Activated CD4-positive, alpha-beta T cell treated with anti-CD3 and anti-CD28 coated beads for 48 hours (primary cell): ENCODE results near the gene ZCWPW1.
"Not testable (repeated sequence)": the region's sequence is repeated elsewhere in the genome, so short reads cannot be mapped to it uniquely, and the experiment has no call there.

Experiments
- DNase-seq: peaks from one replicate; pipeline ENCODE4 v3.0.0-alpha.2; 2020

ZCWPW1 gene

DNA sequence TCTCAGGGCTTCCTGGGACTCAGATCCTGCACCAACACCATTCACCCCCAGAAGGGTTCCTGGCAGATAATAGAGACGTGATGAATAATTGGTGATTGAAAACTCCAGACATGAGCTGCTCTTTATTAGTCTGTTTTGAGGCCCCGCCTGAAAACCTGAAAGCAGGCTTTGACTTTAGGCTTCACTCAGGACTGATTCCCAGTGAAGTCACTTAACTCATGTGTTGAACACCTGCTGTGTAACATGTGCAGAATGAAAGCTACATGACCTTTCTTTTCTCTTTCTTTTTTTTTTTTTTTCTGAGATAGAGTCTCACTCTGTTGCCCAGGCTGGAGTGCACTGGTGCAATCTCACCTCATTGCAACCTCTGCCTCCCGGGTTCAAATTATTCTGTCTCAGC lies 26.7 kb upstream of the ZCWPW1 start:
- DNase-seq = no peak

DNA sequence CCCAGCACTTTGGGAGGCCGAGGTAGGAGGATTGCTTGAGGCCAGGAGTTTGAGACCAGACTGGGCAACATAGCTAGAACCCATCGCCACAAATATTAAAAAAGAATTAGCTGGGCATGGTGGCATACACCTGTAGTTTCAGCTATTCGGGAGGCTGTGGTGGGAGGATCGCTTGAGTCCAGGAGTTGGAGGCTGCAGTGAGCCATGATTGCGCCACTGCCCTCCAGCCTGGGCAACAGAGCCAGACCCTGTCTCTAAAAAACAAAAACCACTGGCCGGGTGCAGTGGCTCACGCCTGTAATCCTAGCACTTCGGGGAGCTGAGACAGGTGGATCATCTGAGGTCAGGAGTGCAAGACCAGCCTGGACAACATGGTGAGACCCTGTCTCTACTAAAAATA lies 25.4 kb upstream of the ZCWPW1 start:
- DNase-seq = not testable (repeated sequence)

DNA sequence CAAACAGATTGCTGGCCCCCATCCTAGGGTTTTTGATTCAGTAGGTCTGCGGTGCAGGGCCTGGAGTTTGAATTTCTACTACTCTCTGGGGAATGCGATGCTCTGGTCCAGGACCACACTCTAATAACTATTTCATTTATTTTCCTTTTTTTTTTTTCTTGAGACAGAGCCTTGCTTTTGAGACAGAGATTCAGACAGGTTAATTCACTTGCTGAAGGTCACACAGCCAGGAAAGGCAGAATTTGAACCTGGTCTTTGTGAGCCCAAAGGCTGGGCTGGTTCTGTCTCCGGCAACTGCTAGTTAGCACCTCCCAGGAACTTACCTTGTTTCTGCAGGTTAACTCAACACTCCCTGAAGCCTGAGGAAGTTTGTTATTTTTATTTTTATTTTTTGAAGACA lies 24.0 kb upstream of the ZCWPW1 start:
- no peak for DNase-seq

DNA sequence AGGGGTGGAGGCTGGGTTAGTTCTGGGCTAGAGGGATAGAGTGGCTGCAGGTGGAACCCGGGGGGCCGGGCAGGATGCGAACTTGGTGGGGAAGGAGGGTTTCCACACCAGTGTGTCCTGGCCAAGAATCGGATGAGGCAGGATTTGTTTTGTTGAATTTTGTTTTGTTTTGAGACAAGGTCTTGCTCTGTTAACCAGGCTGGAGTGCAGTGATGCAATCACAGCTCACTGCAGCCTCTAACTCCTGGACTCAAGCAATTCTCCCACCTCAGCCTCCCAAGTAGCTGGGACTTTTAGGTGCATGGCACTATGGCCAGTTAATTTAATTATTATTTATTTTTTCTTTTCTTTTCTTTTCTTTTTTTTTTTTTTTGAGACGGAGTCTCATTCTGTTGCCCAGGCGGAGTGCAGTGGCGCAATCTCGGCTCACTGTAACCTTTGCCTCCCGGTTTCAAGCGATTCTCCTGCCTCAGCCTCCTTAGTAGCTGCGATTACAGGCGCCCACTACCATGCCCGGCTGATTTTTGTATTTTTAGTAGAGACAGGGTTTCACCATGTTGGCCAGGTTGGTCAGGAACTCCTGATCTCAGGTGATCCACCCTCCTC lies 20.8 kb upstream of the ZCWPW1 start:
- DNase-seq = no peak

DNA sequence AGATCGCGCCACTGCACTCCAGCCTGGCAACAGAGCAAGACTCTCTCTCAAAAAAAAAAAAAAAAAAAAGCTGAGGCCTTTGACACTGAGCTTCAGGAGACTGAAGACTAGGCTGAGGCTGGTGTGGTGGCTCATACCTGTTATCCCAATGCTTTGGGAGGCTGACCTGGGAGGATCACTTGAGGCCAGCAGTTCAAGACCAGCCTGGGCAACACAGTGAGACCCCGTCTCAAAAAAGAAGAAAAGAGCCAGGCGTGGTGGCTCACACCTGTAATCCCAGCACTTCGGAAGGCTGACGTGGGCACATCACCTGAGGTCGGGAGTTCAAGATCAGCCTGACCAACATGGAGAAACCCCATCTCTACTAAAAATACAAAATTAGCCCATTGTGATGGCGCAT lies 18.9 kb upstream of the ZCWPW1 start:
- DNase-seq = not testable (repeated sequence)

DNA sequence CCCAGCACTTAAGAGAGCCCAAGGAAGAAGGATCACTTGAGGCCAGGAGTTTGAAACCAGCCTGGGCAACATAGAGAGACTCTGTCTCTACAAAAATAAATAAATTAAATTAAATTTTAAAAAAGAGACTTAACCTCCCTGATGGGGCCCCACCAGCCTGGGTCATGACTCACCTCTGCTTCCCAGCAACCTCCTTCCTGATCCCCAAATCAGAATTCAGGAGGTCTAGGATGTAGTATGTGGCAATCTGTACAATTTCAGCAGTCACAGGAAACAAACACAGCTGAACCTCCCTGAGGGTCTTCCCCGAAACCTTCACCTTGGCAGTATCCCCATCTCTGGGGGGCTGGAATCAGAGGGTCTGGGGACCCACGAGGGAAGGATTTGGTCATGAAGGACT lies 17.5 kb upstream of the ZCWPW1 start:
- no peak for DNase-seq

DNA sequence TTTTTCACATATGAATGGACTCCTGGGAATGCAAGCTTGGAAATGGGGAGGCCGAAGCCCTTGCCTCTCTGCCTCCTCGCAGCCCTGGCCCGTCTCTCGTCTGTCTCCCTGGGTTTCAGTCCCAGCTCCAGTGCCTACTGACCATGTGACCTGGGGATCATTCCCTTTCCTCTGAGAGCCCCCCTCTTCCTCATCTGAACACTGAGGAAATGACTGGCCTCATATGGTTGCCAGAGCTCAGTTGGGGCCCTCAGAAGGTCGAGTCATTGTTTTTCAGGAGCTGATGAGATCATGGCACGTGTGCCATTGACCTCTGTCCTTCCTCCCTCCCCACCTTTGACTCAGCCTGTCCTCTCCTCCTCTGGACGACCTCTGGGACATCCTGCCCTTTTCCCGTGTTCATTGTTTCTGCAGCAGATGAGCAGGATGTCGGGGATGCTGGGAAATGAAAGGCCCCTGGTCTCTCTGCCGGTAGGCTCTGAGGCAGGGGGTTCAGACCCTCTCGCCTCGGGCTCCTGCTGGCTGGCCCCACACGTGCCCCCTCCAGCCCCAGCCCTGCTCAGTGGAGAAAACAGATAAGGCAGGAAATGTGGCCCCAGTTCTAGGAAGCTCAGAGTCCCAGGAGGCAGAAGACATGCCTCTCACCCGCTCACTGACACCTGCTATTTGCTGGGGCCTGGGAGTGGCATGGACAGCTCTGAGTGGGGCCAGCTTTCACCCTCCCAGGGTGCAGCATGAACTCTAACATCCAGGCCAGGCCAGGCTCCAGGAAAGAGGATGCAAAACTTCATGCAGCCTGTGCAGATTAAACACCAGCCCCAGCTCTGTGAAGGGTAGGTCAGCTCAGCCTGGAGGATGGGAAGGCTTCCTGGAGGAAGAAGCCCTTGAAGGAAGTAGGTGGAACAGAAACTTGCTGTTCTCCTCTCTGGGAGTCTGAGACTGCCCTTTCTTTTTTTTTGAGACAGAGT lies 16.1 kb upstream of the ZCWPW1 start:
- peak; percentile 21 for DNase-seq

DNA sequence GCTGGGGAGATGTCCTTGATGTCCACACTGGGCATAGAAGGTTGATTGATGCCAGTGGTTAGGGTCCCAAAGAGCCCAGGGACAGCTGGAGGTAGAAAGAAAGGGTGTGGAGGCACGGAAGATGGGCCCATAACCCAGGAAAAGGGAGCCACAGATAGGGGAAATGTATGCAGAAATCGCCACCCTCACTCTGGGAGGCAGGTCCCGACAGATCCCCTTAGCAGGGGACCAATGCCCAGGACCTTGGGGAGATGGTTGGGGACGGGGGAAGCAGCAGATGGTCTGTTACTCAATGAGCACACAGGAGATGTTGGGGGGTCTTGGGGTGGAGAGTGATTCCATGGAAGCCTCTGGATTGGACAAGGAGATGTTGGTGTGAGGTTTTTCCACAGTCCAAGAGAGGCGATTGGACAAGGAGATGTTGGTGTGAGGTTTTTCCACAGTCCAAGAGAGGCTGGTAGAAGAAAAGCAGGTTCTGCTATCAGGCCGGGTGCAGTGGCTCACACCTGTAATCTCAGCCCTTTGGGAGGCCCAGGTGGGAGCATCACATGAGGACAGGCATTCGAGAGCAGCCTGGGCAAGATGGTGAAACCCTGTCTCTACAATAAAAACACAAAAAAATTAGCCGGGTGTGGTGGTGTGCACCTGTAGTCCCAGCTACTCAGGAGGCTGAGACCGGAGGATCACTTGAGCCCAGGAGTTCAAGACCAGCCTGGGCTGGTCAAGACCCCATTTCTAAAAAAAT lies 14.8 kb upstream of the ZCWPW1 start:
- no peak for DNase-seq

DNA sequence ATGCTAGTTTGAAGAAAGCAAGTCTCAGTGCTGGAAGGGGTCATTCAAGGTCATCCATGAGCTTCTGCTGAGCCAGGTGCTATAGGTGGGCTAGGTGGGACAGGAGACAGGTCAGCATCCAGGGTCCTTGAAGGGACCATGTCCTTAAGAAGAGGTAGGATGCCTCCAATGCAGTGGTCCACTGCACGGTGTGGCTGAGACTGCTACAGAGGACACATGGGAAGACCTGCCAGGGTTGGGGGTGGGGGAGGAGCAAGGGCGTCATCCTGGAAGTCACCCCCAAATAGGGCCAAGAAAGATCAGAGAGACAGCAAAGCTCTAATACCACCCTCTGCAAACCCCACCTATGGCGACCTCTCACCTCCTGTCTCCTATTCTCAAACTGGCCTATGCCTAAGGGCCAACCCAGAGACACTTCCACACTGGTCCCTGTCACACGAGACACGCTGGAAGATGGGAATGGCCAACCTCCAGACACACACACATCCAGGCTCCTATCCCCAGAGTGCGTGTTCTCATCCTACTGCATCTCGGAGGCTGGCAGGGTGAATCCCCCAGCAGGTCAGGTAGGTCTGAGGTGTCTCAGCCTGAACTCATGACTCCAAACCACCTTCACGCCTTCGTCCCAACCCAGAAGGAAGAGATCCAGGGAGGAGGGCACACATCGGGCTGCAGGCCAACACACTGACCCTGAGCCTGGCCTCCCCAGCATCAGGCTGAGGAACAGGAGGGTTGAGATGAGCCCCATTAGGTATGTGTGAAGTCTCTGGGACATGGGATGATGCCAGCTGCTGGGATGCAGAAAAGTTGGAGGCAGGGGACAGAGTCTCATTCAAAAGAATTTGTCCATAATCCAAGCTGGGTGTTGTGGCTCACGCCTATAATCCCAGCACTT lies 13.4 kb upstream of the ZCWPW1 start:
- DNase-seq = no peak

DNA sequence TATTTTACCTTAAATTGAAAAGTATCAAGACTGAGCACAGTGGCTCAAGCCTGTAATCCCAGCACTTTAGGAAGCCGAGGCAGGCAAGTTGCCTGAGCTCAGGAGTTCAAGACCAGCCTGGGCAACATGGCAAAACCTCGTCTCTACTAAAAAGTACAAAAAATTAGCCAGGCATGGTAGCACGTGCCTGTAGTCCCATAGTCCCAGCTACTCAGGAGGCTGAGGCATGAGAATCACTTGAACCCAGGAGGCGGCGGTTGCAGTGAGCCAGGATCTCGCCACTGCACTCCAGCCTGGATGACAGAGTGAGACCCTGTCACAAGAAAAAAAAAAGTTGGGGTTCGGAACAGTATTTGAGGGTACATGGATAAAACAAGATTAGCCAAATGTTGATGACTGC lies 10.7 kb upstream of the ZCWPW1 start:
- DNase-seq = not testable (repeated sequence)

DNA sequence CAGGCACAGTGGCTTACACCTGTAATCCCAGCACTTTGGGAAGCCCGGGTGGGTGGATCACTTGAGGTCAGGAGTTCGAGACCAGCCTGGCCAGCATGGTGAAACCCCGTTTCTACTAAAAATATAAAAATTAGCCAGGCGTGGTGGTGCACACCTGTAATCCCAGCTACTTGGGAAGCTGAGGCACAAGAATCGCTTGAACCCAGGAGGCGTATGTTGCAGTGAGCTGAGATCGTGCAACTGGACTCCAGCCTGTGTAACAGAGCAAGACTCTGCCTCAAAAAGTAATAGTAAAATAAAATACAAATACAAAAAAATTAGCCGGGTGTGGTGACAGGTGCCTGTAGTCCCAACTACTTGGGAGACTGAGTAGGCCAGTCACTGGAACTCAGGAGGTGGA lies 10.2 kb upstream of the ZCWPW1 start:
- DNase-seq = not testable (repeated sequence)

DNA sequence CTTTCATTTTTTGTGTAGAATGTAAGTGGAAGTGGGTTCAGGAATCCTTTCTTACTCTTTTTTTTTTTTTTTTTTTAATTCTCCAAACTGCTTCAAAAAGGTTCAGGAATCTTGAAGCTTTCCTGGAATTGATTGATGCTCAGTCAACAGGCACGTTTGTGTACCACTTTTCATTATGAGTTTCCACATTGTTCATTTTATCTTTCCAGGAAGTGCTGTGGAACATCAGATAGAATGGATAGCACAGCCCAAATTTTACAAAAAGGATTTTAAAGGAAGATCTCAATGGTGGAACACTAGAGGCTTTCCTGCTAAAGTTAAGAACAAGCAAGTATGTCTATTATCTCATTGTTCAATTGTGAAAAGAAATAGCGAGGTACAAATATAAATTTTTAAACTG lies 9.7 kb upstream of the ZCWPW1 start:
- no peak for DNase-seq

DNA sequence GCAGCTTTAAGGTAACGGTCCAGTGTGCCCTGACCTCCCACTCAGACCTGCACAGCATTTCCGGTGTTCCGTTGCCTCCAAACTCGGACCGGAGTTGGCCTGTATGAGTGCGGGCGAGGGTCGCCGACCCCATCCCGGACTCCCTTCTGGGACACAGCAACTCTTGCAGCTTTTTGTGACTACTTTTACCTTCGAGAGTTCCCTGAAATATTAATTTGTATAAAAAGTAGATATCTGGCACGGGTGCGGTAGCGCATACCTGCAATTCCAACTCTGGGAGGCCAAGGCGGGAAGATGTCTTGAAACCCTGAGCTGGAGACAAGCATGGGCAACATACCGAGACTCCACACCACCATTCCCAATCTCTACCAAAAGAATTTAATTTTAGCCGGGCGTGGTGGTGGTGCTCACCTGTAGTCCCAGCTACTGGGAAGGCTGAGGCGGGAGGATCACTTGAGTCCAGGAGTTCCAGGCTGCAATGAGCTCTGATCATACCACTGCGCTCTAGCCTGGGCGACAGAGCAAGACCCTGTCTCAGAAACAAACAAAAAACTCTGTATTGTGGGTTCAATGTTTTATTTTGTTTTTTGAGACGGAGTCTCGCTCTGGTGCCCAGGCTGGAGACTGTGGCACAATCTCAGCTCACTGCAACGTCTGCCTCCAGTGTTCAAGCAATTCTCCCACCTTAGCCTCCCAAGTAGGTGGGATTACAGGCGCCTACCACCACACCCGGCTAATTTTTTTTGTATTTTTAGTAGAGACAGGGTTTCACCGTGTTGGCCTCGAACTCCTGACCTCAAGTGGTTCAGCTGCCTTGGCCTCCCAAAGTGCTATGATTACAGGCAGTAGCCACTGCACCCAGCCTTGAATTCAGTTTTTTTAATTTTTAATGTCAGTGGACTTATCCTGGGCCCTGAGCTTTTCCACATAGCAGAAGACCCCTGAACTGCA lies 8.9 kb upstream of the ZCWPW1 start:
- no peak for DNase-seq

DNA sequence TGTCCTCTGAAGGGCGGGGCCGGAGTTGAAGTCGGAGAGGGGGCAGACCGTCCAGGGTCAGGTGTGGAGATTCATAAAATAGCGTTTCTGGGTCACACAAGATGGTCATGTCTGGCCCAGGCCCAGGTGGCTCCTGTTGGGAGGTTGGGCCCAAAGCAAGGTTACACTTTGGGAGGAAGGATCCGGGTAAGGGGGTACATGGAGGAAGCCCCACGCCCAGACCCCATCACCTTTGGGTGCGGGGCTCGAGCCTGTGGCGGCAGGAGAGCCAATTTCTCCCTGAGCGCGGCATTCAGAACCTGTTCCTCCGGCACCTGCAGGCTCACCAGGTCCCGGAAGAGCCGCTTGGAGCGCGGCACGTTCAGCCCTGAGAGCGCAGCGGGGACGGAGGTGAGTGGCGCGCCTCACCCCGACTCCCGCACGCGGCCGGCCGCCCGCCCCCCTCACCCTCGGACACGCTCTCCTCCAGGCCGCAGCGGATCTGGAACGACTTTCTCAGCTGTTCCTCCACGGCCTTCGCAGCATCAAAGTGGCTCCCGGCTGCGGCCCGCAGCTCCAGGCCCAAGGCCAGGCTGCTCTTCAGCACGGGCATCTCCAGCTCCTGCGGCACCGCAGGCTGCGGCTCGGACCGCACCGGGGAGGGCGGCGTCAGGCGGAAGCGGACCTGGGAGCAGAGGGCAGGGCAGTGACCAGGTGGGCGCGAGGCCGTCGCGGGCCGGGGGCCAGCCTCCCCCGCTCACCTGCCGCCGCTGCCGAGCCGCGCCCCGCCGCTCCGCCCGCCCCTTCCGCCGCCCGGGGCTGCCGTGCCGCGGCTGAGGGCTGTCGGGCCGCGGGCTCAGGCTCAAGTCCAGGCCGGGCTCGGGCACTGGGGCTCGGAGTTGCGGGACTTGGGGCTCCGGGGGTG lies 7.2 kb upstream of the ZCWPW1 start:
- peak; percentile 61 for DNase-seq

DNA sequence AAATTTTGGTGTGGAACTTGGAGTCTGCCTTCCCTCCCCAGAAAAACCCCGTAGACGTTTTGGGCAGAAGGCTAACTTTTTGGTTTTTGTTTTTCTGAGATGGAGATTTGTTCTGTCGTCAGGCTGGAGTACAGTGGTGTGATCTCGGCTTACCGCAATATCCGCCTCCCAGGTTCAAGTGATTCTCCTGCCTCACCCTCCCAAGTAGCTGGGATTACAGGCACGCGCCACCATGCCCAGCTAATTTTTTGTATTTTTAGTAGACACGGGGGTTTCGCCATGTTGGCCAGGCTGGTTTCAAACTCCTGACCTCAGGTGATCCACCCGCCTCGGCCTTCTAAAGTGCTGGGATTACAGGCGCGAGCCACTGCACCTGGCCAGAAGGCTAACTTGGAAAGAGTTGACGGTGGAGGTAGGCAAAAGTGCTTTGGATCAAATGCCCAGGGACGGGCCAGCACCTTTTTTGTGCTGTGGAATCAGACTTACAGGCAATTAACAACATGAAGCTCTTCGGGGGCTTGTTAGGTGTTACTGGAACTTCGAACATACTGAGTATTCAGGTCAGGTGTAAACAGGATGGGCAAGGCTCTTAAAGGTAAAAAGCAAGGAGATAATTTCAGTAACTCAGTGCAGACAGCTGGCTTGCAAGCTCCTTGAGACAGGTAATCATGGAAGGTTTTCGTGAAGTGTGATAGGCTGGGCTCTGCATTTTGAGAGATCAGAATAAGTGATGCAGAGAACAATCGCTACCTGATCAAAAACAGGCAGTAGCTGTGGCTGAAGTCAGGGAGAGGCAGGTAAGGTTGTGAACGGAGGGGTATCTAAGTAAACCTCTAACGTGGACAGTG lies 6.0 kb upstream of the ZCWPW1 start:
- no peak for DNase-seq

DNA sequence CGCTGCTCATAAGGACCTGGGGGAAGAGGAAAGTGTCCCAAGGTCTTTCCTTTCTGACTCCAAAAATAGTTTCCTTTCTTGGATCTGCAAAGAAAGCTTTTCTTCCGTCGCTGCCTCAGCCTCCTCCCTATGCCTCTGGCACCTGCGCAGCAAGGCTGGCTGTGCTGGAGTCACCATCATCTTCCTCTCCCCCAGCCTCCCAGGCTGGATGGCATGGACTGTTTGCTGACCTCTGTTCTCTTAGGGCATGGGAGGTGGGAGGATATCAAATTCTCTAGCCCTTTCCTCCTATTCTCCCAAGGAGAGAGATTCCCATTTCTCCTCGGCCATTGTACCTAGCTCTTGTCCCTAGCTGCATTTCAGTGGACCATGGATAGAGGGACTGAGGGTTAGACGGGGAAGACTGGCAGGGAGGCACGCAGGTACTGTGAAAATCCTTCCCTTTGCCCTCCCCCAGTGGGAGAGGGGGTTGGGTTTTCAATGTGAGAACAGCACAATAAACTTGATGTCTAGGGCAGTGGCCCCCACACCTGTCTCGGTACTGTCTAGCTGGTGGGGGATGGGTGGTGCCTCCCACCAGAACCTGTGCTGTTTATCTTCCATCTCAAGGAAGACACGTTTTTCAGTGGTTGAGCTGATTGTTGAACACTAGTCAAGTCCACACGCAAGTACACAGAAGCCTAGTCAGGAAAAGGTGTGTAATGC lies 5.2 kb upstream of the ZCWPW1 start:
- DNase-seq = no peak

DNA sequence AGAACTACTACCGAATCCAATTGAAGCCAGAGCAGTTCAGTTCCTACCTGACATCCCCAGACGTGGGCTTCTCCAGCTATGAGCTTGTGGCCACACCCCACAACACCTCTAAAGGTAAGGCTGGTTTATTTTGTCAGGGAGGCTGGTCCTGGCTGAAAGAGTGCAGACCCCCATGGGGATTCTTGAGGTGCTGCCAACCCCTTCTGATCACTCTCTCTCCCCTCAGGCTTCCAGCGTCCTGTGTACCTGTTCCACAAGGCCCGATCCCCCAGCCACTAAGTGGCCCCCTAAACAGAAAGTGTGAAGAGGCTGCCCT lies 4.7 kb upstream of the ZCWPW1 start:
- no peak for DNase-seq

DNA sequence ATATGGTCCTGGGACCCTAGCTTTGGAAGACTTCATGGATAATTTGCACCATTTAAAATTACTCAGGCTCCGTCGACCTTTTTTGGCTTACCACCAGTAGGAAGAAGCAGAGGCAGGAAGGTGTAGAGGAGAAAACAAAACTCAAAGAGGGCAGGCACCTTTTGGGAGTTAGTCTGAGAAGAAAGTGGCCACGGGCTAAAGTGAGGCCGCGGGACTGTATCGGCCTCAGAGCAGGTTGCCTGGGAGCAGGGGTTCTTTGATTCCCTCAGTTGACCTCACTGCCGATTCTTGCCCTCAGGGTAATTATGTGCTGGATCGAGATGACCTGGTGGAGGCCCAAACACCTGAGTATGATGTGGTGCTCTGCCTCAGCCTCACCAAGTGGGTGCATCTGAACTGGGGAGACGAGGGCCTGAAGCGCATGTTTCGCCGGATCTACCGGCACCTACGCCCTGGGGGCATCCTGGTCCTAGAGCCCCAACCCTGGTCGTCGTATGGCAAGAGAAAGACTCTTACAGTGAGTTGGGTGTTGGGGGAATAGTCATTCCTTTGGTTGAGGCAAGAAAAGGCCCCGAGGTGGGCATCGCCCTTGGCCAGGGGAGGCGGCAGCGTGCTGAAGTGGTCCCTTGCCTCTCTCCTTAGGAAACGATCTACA lies 4.2 kb upstream of the ZCWPW1 start:
- no peak for DNase-seq
